SH-SY5Y (cell line): ENCODE data around the gene SYT6.

Experiments
- GATA2 ChIP-seq: IDR thresholded peaks from 2 replicates; pipeline ENCODE4 v1.6.1; 2011; ENCODE audit warnings: mild to moderate bottlenecking, low read depth, low read length
- GATA3 ChIP-seq: IDR thresholded peaks from 2 replicates; pipeline ENCODE4 v1.6.1; 2011; ENCODE audit warnings: low read depth, mild to moderate bottlenecking, low read length, moderate library complexity

DNA sequence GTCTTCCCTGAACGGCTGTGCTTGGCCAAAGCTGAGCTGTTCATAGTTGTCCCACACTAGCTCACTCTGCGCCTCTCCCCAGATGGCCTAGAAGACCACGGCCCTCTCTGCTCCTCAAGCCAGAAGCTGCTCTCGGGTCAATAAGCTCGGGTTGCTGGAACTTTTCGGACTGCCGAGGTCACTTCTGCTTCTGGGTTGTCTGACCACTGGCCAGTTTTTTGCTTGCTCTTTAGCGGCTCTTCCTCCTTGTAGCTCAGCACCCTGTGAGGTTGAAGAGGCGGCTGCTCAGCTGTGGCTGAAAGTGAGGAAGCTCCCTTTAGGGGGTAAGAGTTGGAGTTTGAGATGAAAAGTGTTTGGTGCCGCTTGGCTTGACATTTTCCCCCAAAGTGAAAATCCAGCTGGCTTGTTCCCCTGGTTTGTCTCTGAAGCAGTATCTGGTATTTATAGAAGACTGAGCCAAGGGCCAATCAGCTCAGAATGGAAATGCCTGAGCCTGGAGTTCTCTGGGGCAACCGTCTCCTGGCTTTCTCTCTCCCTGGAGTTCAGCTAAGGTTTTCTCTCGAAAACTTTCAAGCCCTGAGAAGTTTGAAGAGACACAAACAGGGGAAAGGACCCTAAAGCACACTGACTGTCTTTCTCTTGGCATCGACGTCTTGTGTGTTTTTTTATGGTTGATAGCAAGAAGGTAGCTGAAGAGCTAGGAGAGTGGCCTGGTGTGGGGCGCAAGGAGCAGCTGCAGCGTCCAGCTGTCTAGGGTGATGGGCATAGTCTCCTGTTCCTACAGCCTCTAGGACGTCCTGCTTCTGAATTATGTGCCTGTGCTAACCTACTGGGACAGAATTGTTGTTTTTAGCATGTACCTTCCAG lies 72.0 kb downstream of the SYT6 start:
- TF ChIP-seq GATA2 (no peak), GATA3 (no peak)
